ENCODE results near the gene ADGRL3.

ADGRL3 gene

GRCh38 chr4:61223385-61223784 lies 23.3 kb downstream of the ADGRL3 start:
- no peak for TF ChIP-seq POLR2A (IDR thresholded peaks at IDR 0.05; ENCODE audit: low read depth, low read length)
- no peak for FAIRE-seq
- DNase-seq (ENCODE audit: insufficient read length, low spot score), result no peak

DNA sequence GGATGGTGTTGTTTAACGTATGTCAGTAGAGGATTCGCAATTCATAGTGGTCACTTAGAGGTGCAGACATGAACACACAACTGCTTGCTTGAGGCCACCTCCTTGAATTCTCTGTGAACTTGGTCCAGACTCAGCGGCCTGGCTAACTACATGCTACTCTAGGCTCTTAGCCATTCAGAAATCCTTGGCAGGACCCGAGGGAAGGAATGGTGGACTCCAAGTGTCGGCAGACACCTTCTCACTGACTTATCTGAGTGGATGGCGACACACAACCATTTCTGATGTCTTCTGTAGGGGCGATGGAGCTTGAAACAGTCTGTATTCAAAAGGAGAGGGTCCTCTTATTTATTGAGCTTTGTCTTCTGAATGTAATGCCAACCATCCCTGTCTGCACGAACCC lies 24.4 kb downstream of the ADGRL3 start:
- TF ChIP-seq POLR2A (IDR thresholded peaks at IDR 0.05; ENCODE audit: low read depth, low read length), result no peak
- FAIRE-seq, result no peak
- DNase-seq (ENCODE audit: insufficient read length, low spot score), result no peak

DNA sequence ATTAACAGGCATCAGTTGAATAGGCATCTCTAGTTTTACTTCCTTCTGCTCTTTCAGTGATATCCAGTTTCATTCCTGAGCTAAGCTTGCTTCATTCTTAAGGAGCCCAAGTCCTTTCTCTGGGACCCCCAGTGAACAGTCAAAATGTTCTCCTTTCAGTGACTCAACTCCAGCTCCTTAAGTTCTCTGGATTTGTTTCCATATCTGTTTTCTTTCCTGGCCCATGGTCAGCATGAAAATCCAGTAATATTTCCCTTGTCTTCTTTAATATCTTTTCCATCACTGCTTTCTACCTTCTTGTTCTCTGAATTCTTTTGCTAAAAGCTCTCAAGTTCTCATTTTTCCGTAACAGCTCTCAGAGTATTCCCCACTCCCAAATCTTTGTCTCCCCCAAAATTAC lies 25.5 kb downstream of the ADGRL3 start:
- no peak for TF ChIP-seq POLR2A (IDR thresholded peaks at IDR 0.05; ENCODE audit: low read depth, low read length)
- FAIRE-seq (no peak), DNase-seq (ENCODE audit: insufficient read length, low spot score) (no peak)

GRCh38 chr4:61231421-61231820 lies 31.3 kb downstream of the ADGRL3 start:
- no peak for TF ChIP-seq POLR2A (IDR thresholded peaks at IDR 0.05; ENCODE audit: low read depth, low read length)
- DNase-seq (ENCODE audit: insufficient read length, low spot score) (no peak), FAIRE-seq (no peak)

DNA sequence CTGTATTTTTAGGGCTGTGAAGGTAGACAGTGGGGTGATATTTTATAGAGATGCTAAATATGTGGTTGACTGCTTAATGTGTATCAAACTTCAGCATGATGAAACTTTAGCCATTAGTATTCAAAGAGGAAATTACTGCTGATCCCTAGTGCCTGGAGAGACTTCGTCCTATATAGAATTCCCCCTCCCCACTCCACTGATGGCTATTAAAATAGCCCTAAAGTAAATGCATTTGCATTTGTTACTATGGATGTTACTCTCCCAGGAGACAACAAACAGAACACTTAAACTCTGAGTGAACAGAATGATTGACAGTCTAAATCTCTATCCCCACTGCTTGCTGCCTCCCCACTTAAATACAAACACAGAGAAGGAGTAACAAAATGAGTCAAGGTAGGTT lies 39.1 kb downstream of the ADGRL3 start:
- TF ChIP-seq POLR2A (IDR thresholded peaks at IDR 0.05; ENCODE audit: low read depth, low read length), result no peak
- no peak for FAIRE-seq
- no peak for DNase-seq (ENCODE audit: insufficient read length, low spot score)

GRCh38 chr4:61243962-61244361 lies 43.8 kb downstream of the ADGRL3 start:
- FAIRE-seq, result no peak
- TF ChIP-seq POLR2A (IDR thresholded peaks at IDR 0.05; ENCODE audit: low read depth, low read length), result no peak

DNA sequence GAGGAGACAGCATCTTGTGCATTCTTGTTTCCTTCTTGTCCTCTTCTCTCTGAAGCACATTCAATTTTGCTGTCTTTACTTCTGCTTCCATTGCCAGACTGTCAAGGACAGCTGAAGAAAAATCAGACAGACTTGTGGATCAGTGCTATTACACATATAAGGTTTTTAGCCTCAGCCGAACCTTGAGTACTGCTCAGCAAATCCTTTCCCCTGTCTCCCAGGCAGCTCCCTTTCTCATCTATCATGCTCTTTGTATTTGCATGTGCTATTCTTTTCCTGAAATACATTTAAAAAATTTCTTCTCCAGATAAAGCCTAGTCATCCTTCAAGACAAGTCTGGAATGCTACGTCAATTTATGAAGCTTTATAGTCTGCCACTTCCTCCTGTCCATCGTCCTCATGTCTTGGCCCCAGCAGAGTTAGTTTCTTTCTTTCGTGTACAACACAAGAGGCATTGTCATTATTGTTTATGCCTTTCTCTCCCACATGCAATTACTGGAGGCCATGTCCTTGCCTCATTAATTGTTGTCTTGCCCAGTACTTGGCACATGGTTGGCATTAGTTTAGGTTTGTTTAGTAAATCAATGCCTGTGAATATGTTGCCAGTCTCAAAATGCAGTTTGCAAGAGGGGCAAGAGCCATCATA lies 45.1 kb downstream of the ADGRL3 start:
- no peak for DNase-seq (ENCODE audit: insufficient read length, low spot score)
- FAIRE-seq, result no peak
- TF ChIP-seq POLR2A (IDR thresholded peaks at IDR 0.05; ENCODE audit: low read depth, low read length), result no peak

More at GRCh38 chr4:61243962-61244361, 43.8 kb downstream of the ADGRL3 start:
- no peak for DNase-seq (ENCODE audit: insufficient read length, low spot score)

DNA sequence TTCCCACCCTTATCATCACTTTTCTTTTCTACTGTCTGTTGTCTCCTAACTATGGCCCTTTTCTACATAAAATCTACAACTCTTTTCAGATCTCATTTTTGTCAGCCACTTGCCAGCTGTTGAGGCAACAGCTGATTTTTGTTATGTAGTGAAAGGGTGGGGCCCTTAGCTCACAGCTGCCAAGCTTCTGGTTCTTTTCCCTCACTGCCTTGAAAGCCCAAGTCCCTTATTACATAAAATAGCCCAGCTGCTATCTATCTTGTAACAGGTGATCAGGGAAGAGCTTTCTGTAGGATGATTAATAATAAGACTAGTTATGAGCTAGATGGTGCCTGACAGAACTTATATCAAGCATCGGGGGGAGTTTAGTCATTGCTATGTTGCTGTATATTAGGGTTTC lies 45.9 kb downstream of the ADGRL3 start:
- DNase-seq (ENCODE audit: insufficient read length, low spot score) (no peak), FAIRE-seq (no peak)
- no peak for TF ChIP-seq POLR2A (IDR thresholded peaks at IDR 0.05; ENCODE audit: low read depth, low read length)

GRCh38 chr4:61248705-61249104 lies 48.6 kb downstream of the ADGRL3 start:
- no peak for TF ChIP-seq POLR2A (IDR thresholded peaks at IDR 0.05; ENCODE audit: low read depth, low read length)
- FAIRE-seq (no peak), DNase-seq (ENCODE audit: insufficient read length, low spot score) (no peak)

GRCh38 chr4:61251129-61251528 lies 51.0 kb downstream of the ADGRL3 start:
- FAIRE-seq, result no peak
- TF ChIP-seq POLR2A (IDR thresholded peaks at IDR 0.05; ENCODE audit: low read depth, low read length), result no peak
- no peak for DNase-seq (ENCODE audit: insufficient read length, low spot score)

- FAIRE-seq (no peak), DNase-seq (ENCODE audit: insufficient read length, low spot score) (no peak)
- TF ChIP-seq POLR2A (IDR thresholded peaks at IDR 0.05; ENCODE audit: low read depth, low read length), result no peak
Measured at GRCh38 chr4:61254406-61254805, 54.3 kb downstream of the ADGRL3 start.

DNA sequence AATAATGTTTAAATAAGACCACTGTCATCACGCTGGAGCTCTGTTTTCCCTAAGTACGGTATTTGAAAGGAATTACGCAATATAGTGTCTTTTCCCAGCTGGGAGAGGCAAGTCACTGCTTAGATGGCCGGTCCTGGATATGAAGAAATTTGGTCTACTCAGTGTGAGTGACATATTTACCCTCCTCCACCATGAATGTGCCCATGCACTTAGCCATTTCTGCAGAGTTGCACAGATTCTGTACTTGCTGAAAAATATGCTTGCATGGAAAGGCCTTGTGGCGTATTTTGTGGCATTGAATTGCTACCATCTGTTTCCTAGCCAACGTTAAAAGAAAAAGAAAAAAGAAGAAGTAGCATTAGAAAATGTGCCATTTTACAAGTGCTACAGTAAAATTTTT lies 73.1 kb downstream of the ADGRL3 start:
- TF ChIP-seq POLR2A (IDR thresholded peaks at IDR 0.05; ENCODE audit: low read depth, low read length), result no peak
- FAIRE-seq, result no peak
- DNase-seq (ENCODE audit: insufficient read length, low spot score), result no peak

DNA sequence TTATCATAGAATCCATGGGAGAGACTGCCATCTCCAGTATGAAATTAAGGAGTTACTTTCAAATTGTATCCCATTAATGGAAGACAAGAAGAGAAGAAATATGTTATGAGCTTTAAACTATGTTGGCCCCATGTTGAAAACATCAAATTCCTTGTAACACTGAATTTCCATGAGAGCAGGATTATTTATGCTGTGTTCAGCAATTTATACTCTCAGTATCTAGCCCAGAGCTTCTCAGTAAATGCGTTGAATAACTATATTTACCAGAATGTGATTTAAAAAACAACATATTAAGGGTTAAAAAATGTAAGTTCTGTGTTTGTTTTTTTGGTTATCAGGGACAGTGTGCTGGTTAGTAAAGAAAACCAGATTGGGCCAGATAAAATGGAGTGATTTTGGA lies 74.2 kb downstream of the ADGRL3 start:
- DNase-seq (ENCODE audit: insufficient read length, low spot score), result no peak
- no peak for FAIRE-seq
- no peak for TF ChIP-seq POLR2A (IDR thresholded peaks at IDR 0.05; ENCODE audit: low read depth, low read length)

GRCh38 chr4:61275241-61275640 lies 75.1 kb downstream of the ADGRL3 start:
- no peak for DNase-seq (ENCODE audit: insufficient read length, low spot score)
- no peak for FAIRE-seq
- TF ChIP-seq POLR2A (IDR thresholded peaks at IDR 0.05; ENCODE audit: low read depth, low read length), result no peak

- DNase-seq (ENCODE audit: insufficient read length, low spot score) (no peak), FAIRE-seq (no peak)
- TF ChIP-seq POLR2A (IDR thresholded peaks at IDR 0.05; ENCODE audit: low read depth, low read length), result no peak
Measured at GRCh38 chr4:61276029-61276428, 75.9 kb downstream of the ADGRL3 start.

Measured in H54 (cell line).